HepG2 (cell line): ENCODE measurements around the gene ACTRT2. TPM values are rescaled to one million over a fixed set of nuclear protein-coding genes. Genes with fewer than 3 reads are reported as not detected.
A peak's percentile ranks its signal among the peaks of the same experiment; 100 is the strongest.

Experiments used
- BORCS8-MEF2B ChIP-seq: sonication (generic); formaldehyde crosslinking; IDR thresholded peaks from 2 replicates; pipeline ENCODE4 v1.8.0; 2022; ENCODE audit warnings: mild to moderate bottlenecking, missing genetic modification reagents
- FOXK2 ChIP-seq: fragments of 450-650 bp; IDR thresholded peaks from 2 replicates; pipeline ENCODE4 v1.6.1; 2016
- KDM5B ChIP-seq: sonication (generic); formaldehyde crosslinking; IDR thresholded peaks from 2 replicates; pipeline ENCODE4 v1.4.0; 2020; ENCODE audit warnings: missing genetic modification reagents, mild to moderate bottlenecking, borderline replicate concordance
- KIAA2018 ChIP-seq: sonication (generic); formaldehyde crosslinking; IDR thresholded peaks from 2 replicates; pipeline ENCODE4 v1.5.0; 2020; ENCODE audit warnings: mild to moderate bottlenecking, missing genetic modification reagents, borderline replicate concordance
- KLF15 ChIP-seq: sonication (generic); formaldehyde crosslinking; IDR thresholded peaks from 2 replicates; pipeline ENCODE4 v1.8.1; 2023; ENCODE audit warnings: borderline replicate concordance, mild to moderate bottlenecking, inconsistent platforms, missing genetic modification reagents, mixed read lengths
- MLX ChIP-seq: IDR thresholded peaks from 2 replicates; pipeline ENCODE4 v1.6.1; 2016
- ONECUT2 ChIP-seq: sonication (generic); formaldehyde crosslinking; IDR thresholded peaks from 2 replicates; pipeline ENCODE4 v1.4.0; 2020; ENCODE audit warnings: missing genetic modification reagents
- PHF20 ChIP-seq: sonication (generic); formaldehyde crosslinking; IDR thresholded peaks from 2 replicates; pipeline ENCODE4 v1.5.0; 2020; ENCODE audit warnings: mild to moderate bottlenecking, missing genetic modification reagents
- RXRA ChIP-seq: sonication (generic); formaldehyde crosslinking; IDR thresholded peaks from 2 replicates; pipeline ENCODE4 v1.5.1; 2020; ENCODE audit warnings: missing genetic modification reagents
- TEAD2 ChIP-seq: sonication (generic); formaldehyde crosslinking; IDR thresholded peaks from 2 replicates; pipeline ENCODE4 v1.9.0; 2021; ENCODE audit warnings: missing genetic modification reagents
- TERF1 ChIP-seq: sonication (generic); formaldehyde crosslinking; IDR thresholded peaks from 2 replicates; pipeline ENCODE4 v1.8.0; 2022; ENCODE audit warnings: mild to moderate bottlenecking, missing genetic modification reagents, moderate library complexity
- ZBTB20 ChIP-seq: sonication (generic); formaldehyde crosslinking; IDR thresholded peaks from 2 replicates; pipeline ENCODE4 v1.8.1; 2023; ENCODE audit warnings: missing genetic modification reagents, low read depth, mild to moderate bottlenecking, borderline replicate concordance
- ZNF230 ChIP-seq: sonication (generic); formaldehyde crosslinking; IDR thresholded peaks from 2 replicates; pipeline ENCODE4 v1.4.0; 2020; ENCODE audit warnings: mild to moderate bottlenecking, missing genetic modification reagents
- ZNF550 ChIP-seq: sonication (generic); formaldehyde crosslinking; IDR thresholded peaks from 2 replicates; pipeline ENCODE4 v1.4.0; 2020; ENCODE audit warnings: mild to moderate bottlenecking, missing genetic modification reagents, borderline replicate concordance
- polyA plus RNA-seq, 8 experiments: library from polyadenylated mRNA; depleted of rRNA in 3 of 8; stranded (reverse) in 7 of 8; unstranded in 1 of 8; fragments of >200 nt; fragmentation: Illumina TruSeq in 4 of 8; extraction: Trizol in 4 of 8; gene quantifications; 2 replicates each; pipeline versions ENCODE4 v1.2.1 to v1.2.3, GENCODE V29; 2011 to 2016; ENCODE audit warnings: low read depth in 4 of 8, missing spikeins in 1 of 8, mixed read lengths in 1 of 8; ENCODE audit not compliant: insufficient read depth in 1 of 8
- total RNA-seq, 5 experiments: library from RNA; depleted of rRNA; stranded (reverse); fragments of >200 nt; fragmentation: Illumina TruSeq; extraction: Trizol; gene quantifications; 2 replicates each; pipeline ENCODE4 v1.2.3, GENCODE V29; 2016; ENCODE audit warnings: low read depth in 1 of 5

The ACTRT2 gene
- total and polyA plus RNA-seq, 2 of the 13 experiments (the other 11 are each of a cell fraction or from before 2014, with no cell fraction given), result not detected

GRCh38 chr1:3070644-3071564 lies 49.6 kb downstream of the ACTRT2 start (continued):
- TF ChIP-seq BORCS8-MEF2B (CRISPR knock-in tag) (no peak; the same call in 1 of the 2 replicates), KDM5B (CRISPR knock-in tag) (no peak; the same call in 1 of the 2 replicates), ZBTB20 (no peak), ONECUT2 (no peak), MLX (CRISPR knock-in tag) (no peak), TERF1 (0 out of 2 replicates have a peak, but pooled peaks have one; percentile 19), KLF15 (CRISPR knock-in tag) (no peak), KIAA2018 (CRISPR knock-in tag) (no peak), PHF20 (no peak), ZNF230 (CRISPR knock-in tag) (no peak), ZNF550 (no peak), FOXK2 (no peak), TEAD2 (CRISPR knock-in tag) (0 out of 2 replicates have a peak, but pooled peaks have one; percentile 64), RXRA (CRISPR knock-in tag) (peak; percentile 47; the same call in 1 of the 2 replicates)
